GM23338 (cell line): ENCODE results near the gene ECPAS. TPM values are rescaled to one million over a fixed set of nuclear protein-coding genes. Genes with fewer than 3 reads are reported as not detected.

Experiments
- ATAC-seq: fragments of 200-7000 bp; cut with Tn5 transposase; 3 replicates; pipeline ENCODE4 v1.9.1; 2020
- DNase-seq: peaks from one replicate; pipeline ENCODE4 v3.0.0-alpha.2; 2015; ENCODE audit warnings: low spot score
- H2AFZ ChIP-seq: fragments of 200-600 bp; sonication (generic); 2 replicates; pipeline ENCODE4 v1.8.0; 2016; ENCODE audit warnings: antibody characterized with exemption, mild to moderate bottlenecking, moderate library complexity
- H3F3A ChIP-seq: fragments of 200-600 bp; sonication (generic); replicated peaks from 2 replicates; pipeline ENCODE4 v1.8.0; 2017; ENCODE audit warnings: antibody characterized with exemption, mixed run types, low read depth
- H3K27ac ChIP-seq: fragments of 200-600 bp; sonication (generic); 2 replicates; pipeline ENCODE4 v1.6.1; 2016; ENCODE audit warnings: low read depth
- H3K27me3 ChIP-seq: fragments of 200-600 bp; sonication (generic); 2 replicates; pipeline ENCODE4 v1.8.0; 2016; ENCODE audit warnings: mild to moderate bottlenecking, mixed run types, moderate library complexity; ENCODE audit not compliant: insufficient read depth
- H3K36me3 ChIP-seq: fragments of 200-600 bp; sonication (generic); 2 replicates; pipeline ENCODE4 v1.8.0; 2016; ENCODE audit warnings: mild to moderate bottlenecking; ENCODE audit not compliant: insufficient read depth
- H3K4me1 ChIP-seq: fragments of 200-600 bp; sonication (generic); 2 replicates; pipeline ENCODE4 v1.8.0; 2016; ENCODE audit warnings: mild to moderate bottlenecking, moderate library complexity; ENCODE audit not compliant: insufficient read depth
- H3K4me2 ChIP-seq: fragments of 200-600 bp; sonication (generic); 2 replicates; pipeline ENCODE4 v1.7.1; 2017; ENCODE audit warnings: mixed run types
- H3K4me3 ChIP-seq: fragments of 200-600 bp; sonication (generic); 2 replicates; pipeline ENCODE4 v1.6.1; 2016; ENCODE audit warnings: mixed run types
- H3K79me2 ChIP-seq: fragments of 200-600 bp; sonication (generic); replicated peaks from 2 replicates; pipeline ENCODE4 v1.8.0; 2017; ENCODE audit warnings: mild to moderate bottlenecking; ENCODE audit not compliant: insufficient read depth
- H3K9me2 ChIP-seq: fragments of 200-600 bp; sonication (generic); 2 replicates; pipeline ENCODE4 v1.8.0; 2017; ENCODE audit not compliant: insufficient read depth
- H4K20me1 ChIP-seq: fragments of 200-600 bp; sonication (generic); replicated peaks from 2 replicates; pipeline ENCODE4 v1.8.0; 2017; ENCODE audit warnings: mild to moderate bottlenecking; ENCODE audit not compliant: insufficient read depth
- H3K27ac Mint-ChIP-seq: 2 replicates; pipeline ENCODE4 v1.8.0; 2020; ENCODE audit warnings: inconsistent platforms, mild to moderate bottlenecking, moderate library complexity, mixed read lengths
- H3K27me3 Mint-ChIP-seq: 3 replicates; pipeline ENCODE4 v1.8.0; 2022; ENCODE audit warnings: low read depth, mild to moderate bottlenecking, moderate library complexity, mixed read lengths, inconsistent platforms; ENCODE audit not compliant: insufficient read depth, poor library complexity
- H3K36me3 Mint-ChIP-seq: 3 replicates; pipeline ENCODE4 v1.8.0; 2021; ENCODE audit warnings: low read depth, mild to moderate bottlenecking, inconsistent platforms, moderate library complexity, mixed read lengths
- H3K4me1 Mint-ChIP-seq: 3 replicates; pipeline ENCODE4 v1.8.0; 2020; ENCODE audit warnings: mild to moderate bottlenecking, inconsistent platforms, mixed read lengths
- H3K4me3 Mint-ChIP-seq: 3 replicates; pipeline ENCODE4 v1.8.0; 2021; ENCODE audit warnings: moderate library complexity, mild to moderate bottlenecking, inconsistent platforms, mixed read lengths
- H3K9me3 Mint-ChIP-seq: 3 replicates; pipeline ENCODE4 v1.8.0; 2020; ENCODE audit warnings: moderate library complexity, mild to moderate bottlenecking, inconsistent platforms, mixed read lengths
- CREB1 ChIP-seq: fragments of 250-450 bp; sonication (Bioruptor Pico); IDR thresholded peaks from 2 replicates; pipeline ENCODE4 v1.5.0; 2020; ENCODE audit warnings: low read depth, mild to moderate bottlenecking, moderate library complexity
- ETS1 ChIP-seq: IDR thresholded peaks from 2 replicates; pipeline ENCODE4 v1.6.1; 2016; ENCODE audit warnings: antibody characterized with exemption
- EZH2phosphoT487 ChIP-seq: fragments of 200-600 bp; sonication (generic); IDR thresholded peaks from one replicate; pipeline ENCODE4 v1.8.1; 2018; ENCODE audit warnings: antibody characterized with exemption; ENCODE audit not compliant: unreplicated experiment
- JUNB ChIP-seq: IDR thresholded peaks from one replicate; pipeline ENCODE4 v1.6.1; 2016; ENCODE audit warnings: antibody characterized with exemption; ENCODE audit not compliant: unreplicated experiment
- NANOG ChIP-seq: IDR thresholded peaks from 2 replicates; pipeline ENCODE4 v1.6.1; 2016; ENCODE audit warnings: antibody characterized with exemption, borderline replicate concordance
- POLR2AphosphoS5 ChIP-seq: IDR thresholded peaks from 2 replicates; pipeline ENCODE4 v1.6.1; 2016; ENCODE audit warnings: antibody characterized with exemption, low read depth
- REST ChIP-seq: IDR thresholded peaks from one replicate; pipeline ENCODE4 v1.6.1; 2018; ENCODE audit warnings: antibody characterized with exemption; ENCODE audit not compliant: unreplicated experiment
- STAT1 ChIP-seq: IDR thresholded peaks from one replicate; pipeline ENCODE4 v1.6.1; 2016; ENCODE audit warnings: antibody characterized with exemption; ENCODE audit not compliant: unreplicated experiment
- ZNF331 ChIP-seq: fragments of 250-450 bp; sonication (Bioruptor Pico); IDR thresholded peaks from 2 replicates; pipeline ENCODE4 v1.5.0; 2020; ENCODE audit warnings: low read depth, mild to moderate bottlenecking, moderate library complexity
- ZNF462 ChIP-seq: fragments of 250-450 bp; sonication (Bioruptor Pico); IDR thresholded peaks from 2 replicates; pipeline ENCODE4 v1.5.0; 2020; ENCODE audit warnings: mild to moderate bottlenecking, moderate library complexity
- polyA plus RNA-seq: library from polyadenylated mRNA; unstranded; fragments of >200 nt; fragmentation: Nextera tagmentation; extraction: Ambion mirVana; gene quantifications from 2 replicates; pipeline ENCODE4 v1.2.1, GENCODE V29; 2016
- total RNA-seq: library from RNA; depleted of rRNA; stranded (reverse); fragments of >200 nt; shearing (Covaris generic); gene quantifications from 2 replicates; pipeline ENCODE4 v1.2.3, GENCODE V29; 2014

ECPAS gene
- total and polyA plus RNA-seq, 2 experiments from 2014 or later, result 51.4 to 104 TPM

GRCh38 chr9:111423389-111423788 lies 60.8 kb downstream of the ECPAS start (continued):
- no peak for TF ChIP-seq ZNF462 (CRISPR knock-in tag)

GRCh38 chr9:111414406-111414805 lies 69.8 kb downstream of the ECPAS start:
- Histone ChIP-seq H3K27me3 (no peaks in the 10 kb centered on the region), H3K9me2 (no peaks in the 10 kb centered on the region), H3K4me3 (no peak overlapping the region), H4K20me1 (no peaks in the 10 kb centered on the region; the same call in 1 of the 2 replicates), H3F3A (no peaks in the 10 kb centered on the region), H3K27ac (no peak overlapping the region), H3K36me3 (peaks cover 49% of the 10 kb centered on the region), H2AFZ (no peak overlapping the region), H3K4me1 (no peaks in the 10 kb centered on the region), H3K4me2 (no peak overlapping the region), H3K79me2 (no peaks in the 10 kb centered on the region)
- Mint-ChIP-seq H3K27ac (no peak overlapping the region), H3K9me3 (no peaks in the 10 kb centered on the region), H3K4me1 (no peaks in the 10 kb centered on the region), H3K36me3 (peaks cover 80% of the 10 kb centered on the region), H3K4me3 (no peak overlapping the region), H3K27me3 (peaks cover 1% of the 10 kb centered on the region)
- no peak for DNase-seq
- no peak for ATAC-seq
- TF ChIP-seq POLR2AphosphoS5 (no peak), ETS1 (no peak), EZH2phosphoT487 (no peak), NANOG (no peak), CREB1 (no peak), JUNB (no peak), STAT1 (no peak), REST (no peak), ZNF331 (CRISPR knock-in tag) (no peak)
